Suprapubic skin (tissue), 4 donors: Measurements from ENCODE around the gene RPL18A. TPM values are rescaled to one million over a fixed set of nuclear protein-coding genes. Genes with fewer than 3 reads are reported as not detected.

Experiments used
- DNase-seq, 2 donors: peaks; one replicate each; pipeline ENCODE4 v3.0.0-alpha.2; 2019; ENCODE audit warnings: low spot score in 2 of 2
- H3K27ac ChIP-seq: fragments of 200-600 bp; sonication (generic); one replicate; pipeline ENCODE4 v1.5.1; 2019
- H3K27me3 ChIP-seq: fragments of 200-600 bp; sonication (generic); one replicate; pipeline ENCODE4 v1.5.1; 2019
- H3K36me3 ChIP-seq: fragments of 200-600 bp; sonication (generic); one replicate; pipeline ENCODE4 v1.5.1; 2019
- H3K4me1 ChIP-seq: fragments of 200-600 bp; sonication (generic); one replicate; pipeline ENCODE4 v1.5.1; 2019
- H3K4me3 ChIP-seq: fragments of 200-600 bp; sonication (generic); one replicate; pipeline ENCODE4 v1.5.1; 2019; ENCODE audit warnings: mild to moderate bottlenecking
- H3K9me3 ChIP-seq: fragments of 200-600 bp; sonication (generic); one replicate; pipeline ENCODE4 v1.5.1; 2019
- CTCF ChIP-seq, 2 donors: fragments of 200-600 bp in 1 of 2; fragments of 450-650 bp in 1 of 2; sonication (generic) in 1 of 2; IDR thresholded peaks; one replicate each; pipeline ENCODE4 v1.5.1; 2016 to 2019; ENCODE audit warnings: antibody characterized with exemption in 2 of 2, mild to moderate bottlenecking in 1 of 2, moderate library complexity in 1 of 2
- EP300 ChIP-seq: sonication (generic); formaldehyde crosslinking; IDR thresholded peaks from one replicate; pipeline ENCODE4 v1.6.1; 2017; ENCODE audit warnings: antibody characterized with exemption
- POLR2A ChIP-seq, 2 donors: fragments of 450-650 bp; IDR thresholded peaks; one replicate each; pipeline ENCODE4 v1.6.1; 2017; ENCODE audit warnings: antibody characterized with exemption in 2 of 2, mild to moderate bottlenecking in 2 of 2, moderate library complexity in 2 of 2
- POLR2AphosphoS5 ChIP-seq, 3 donors: sonication (generic); formaldehyde crosslinking; IDR thresholded peaks; one replicate each; pipeline ENCODE4 v1.6.1; 2017; ENCODE audit warnings: antibody characterized with exemption in 3 of 3
- WGBS: methylation state at CpG from one replicate; pipeline ENCODE4 v1.1.5; 2018; 5-methylcytosine and 5-hydroxymethylcytosine counted together
- total RNA-seq, 4 donors: library from RNA; depleted of rRNA; stranded (reverse); fragments of >200 nt; gene quantifications; one replicate each; pipeline ENCODE4 v1.1.0, GENCODE V29; 2016

Gene RPL18A
- total RNA-seq, 4 donors from 2014 or later = 1,229 to 2,185 (median 2,114) TPM

GRCh38 chr19:17846146-17846545 is 13.6 kb upstream of the RPL18A start:
- no peaks in the 10 kb centered on the region for H3K36me3 ChIP-seq
- DNase-seq = no peak
- H3K4me1 ChIP-seq = peaks cover 34% of the 10 kb centered on the region
- WGBS = 74% methylated on average over 7 of the region's 8 CpGs
- H3K9me3 ChIP-seq = no peaks in the 10 kb centered on the region
- peaks cover 17% of the 10 kb centered on the region for H3K27me3 ChIP-seq
- H3K4me3 ChIP-seq = no peak overlapping the region
- no peak overlapping the region for H3K27ac ChIP-seq
- TF ChIP-seq POLR2A (IDR thresholded peaks at IDR 0.05) = no peak
- no peak for TF ChIP-seq CTCF (IDR thresholded peaks at IDR 0.05)
- no peak for TF ChIP-seq POLR2AphosphoS5 (IDR thresholded peaks at IDR 0.05)
- TF ChIP-seq EP300 = no peak

GRCh38 chr19:17847538-17848366 is 12.0 kb upstream of the RPL18A start, which contains the start of gene JAK3:
TSS of gene JAK3 (minus strand) at chr19:17847982. CDS start at chr19:17844417, 3,565 bp downstream.
- no peak for DNase-seq
- Histone ChIP-seq H3K27ac (peak within 1 kb of the TSS; percentile 68), H3K4me3 (peak within 1 kb of the TSS; percentile 46), H3K27me3 (peaks cover 3% of the 10 kb centered on the region), H3K36me3 (no peaks in the 10 kb centered on the region), H3K9me3 (no peaks in the 10 kb centered on the region), H3K4me1 (peaks cover 20% of the 10 kb centered on the region)
- TF ChIP-seq POLR2AphosphoS5 (IDR thresholded peaks at IDR 0.05) = peak in 1 of 3 donors; percentile 16
- TF ChIP-seq POLR2A (IDR thresholded peaks at IDR 0.05) = no peak
- TF ChIP-seq EP300 = no peak
- no peak for TF ChIP-seq CTCF (IDR thresholded peaks at IDR 0.05)
- 9% methylated on average over 6 of the region's 40 CpGs for WGBS

DNA sequence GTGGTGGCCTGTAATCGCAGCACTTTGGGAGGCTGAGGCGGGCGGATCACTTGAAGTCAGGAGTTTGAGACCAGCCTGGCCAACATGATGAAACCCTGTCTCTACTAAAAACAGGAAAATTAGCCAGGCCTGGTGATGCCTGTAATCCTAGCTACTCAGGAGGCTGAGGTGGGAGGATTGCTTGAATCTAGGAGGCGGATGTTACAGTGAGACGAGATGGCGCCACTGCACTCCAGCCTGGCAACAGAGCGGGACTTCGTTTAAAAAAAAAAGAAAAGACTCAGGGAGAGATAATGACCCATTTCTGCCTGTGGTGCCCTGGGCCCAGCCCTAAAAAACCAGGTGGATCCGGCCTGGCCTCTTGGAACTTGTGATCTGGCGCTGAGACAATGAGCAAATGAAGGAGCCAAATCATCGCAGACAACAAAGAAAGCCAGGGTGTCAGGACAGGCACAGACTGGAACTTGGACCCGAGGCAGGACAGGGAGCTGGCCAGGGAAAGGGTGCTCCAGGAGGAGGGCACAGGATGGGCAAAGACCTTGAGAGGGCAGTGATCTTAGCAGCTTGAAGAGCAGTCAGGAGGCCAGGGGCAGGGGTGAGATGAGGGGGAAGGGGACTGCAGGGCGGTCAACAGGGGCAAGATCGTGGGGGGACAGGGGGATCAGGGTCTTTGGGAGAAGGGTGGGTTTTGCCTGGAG is 11.0 kb upstream of the RPL18A start:
- no peak for DNase-seq
- Histone ChIP-seq H3K4me3 (no peak overlapping the region), H3K36me3 (no peaks in the 10 kb centered on the region), H3K27ac (peak overlapping the region; percentile 68), H3K27me3 (no peaks in the 10 kb centered on the region), H3K9me3 (no peaks in the 10 kb centered on the region), H3K4me1 (peaks cover 20% of the 10 kb centered on the region)
- 59% methylated on average over 14 of the region's 14 CpGs for WGBS
- TF ChIP-seq POLR2AphosphoS5 (IDR thresholded peaks at IDR 0.05) = no peak

GRCh38 chr19:17854061-17854460 is 5.6 kb upstream of the RPL18A start:
- no peak for DNase-seq
- Histone ChIP-seq H3K9me3 (no peaks in the 10 kb centered on the region), H3K36me3 (no peaks in the 10 kb centered on the region), H3K27me3 (no peaks in the 10 kb centered on the region), H3K27ac (no peak overlapping the region), H3K4me3 (no peak overlapping the region), H3K4me1 (peaks cover 2% of the 10 kb centered on the region)
- TF ChIP-seq POLR2AphosphoS5 (IDR thresholded peaks at IDR 0.05) = no peak
- TF ChIP-seq EP300 = no peak
- no peak for TF ChIP-seq POLR2A (IDR thresholded peaks at IDR 0.05)
- TF ChIP-seq CTCF (IDR thresholded peaks at IDR 0.05) = no peak
- 72% methylated on average over 6 of the region's 6 CpGs for WGBS

GRCh38 chr19:17855280-17856152 is 4.2 kb upstream of the RPL18A start:
- peak; percentile 89 to 93 for DNase-seq
- 13% methylated on average over 29 of the region's 29 CpGs for WGBS
- no peak for TF ChIP-seq POLR2AphosphoS5 (IDR thresholded peaks at IDR 0.05)
- TF ChIP-seq CTCF (IDR thresholded peaks at IDR 0.05) = peak; percentile 91 to 97
- H3K4me1 ChIP-seq = peaks cover 8% of the 10 kb centered on the region
- H3K9me3 ChIP-seq = no peaks in the 10 kb centered on the region
- H3K36me3 ChIP-seq = no peaks in the 10 kb centered on the region
- no peaks in the 10 kb centered on the region for H3K27me3 ChIP-seq
- no peak overlapping the region for H3K27ac ChIP-seq
- no peak overlapping the region for H3K4me3 ChIP-seq
